Hepatocyte (in vitro differentiated cells): Measurements from ENCODE around the gene VWF. TPM values are rescaled to one million over a fixed set of nuclear protein-coding genes. Genes with fewer than 3 reads are reported as not detected.
A peak's percentile ranks its signal among the peaks of the same experiment; 100 is the strongest.

ENCODE experiments used
- DNase-seq: peaks from one replicate; pipeline ENCODE4 v3.0.0-alpha.2; 2016; ENCODE audit warnings: low spot score
- H2AFZ ChIP-seq: fragments of 200-600 bp; sonication (generic); 2 replicates; pipeline ENCODE4 v1.6.0; 2016; ENCODE audit warnings: antibody characterized with exemption, mild to moderate bottlenecking
- H3K27ac ChIP-seq: fragments of 200-600 bp; sonication (generic); 2 replicates; pipeline ENCODE4 v1.5.1; 2016; ENCODE audit warnings: mild to moderate bottlenecking
- H3K27me3 ChIP-seq: fragments of 200-600 bp; sonication (generic); 2 replicates; pipeline ENCODE4 v1.6.1; 2016
- H3K36me3 ChIP-seq: fragments of 200-600 bp; sonication (generic); replicated peaks from 2 replicates; pipeline ENCODE4 v1.5.1; 2016; ENCODE audit warnings: low read depth; ENCODE audit not compliant: insufficient read depth
- H3K4me1 ChIP-seq: fragments of 200-600 bp; sonication (generic); 2 replicates; pipeline ENCODE4 v1.5.1; 2016; ENCODE audit warnings: mild to moderate bottlenecking, moderate library complexity; ENCODE audit not compliant: insufficient read depth
- H3K4me2 ChIP-seq: fragments of 200-600 bp; sonication (generic); 2 replicates; pipeline ENCODE4 v1.6.0; 2016
- H3K4me3 ChIP-seq: fragments of 200-600 bp; sonication (generic); 2 replicates; pipeline ENCODE4 v1.5.1; 2016; ENCODE audit warnings: mild to moderate bottlenecking
- H3K79me2 ChIP-seq: fragments of 200-600 bp; sonication (generic); 2 replicates; pipeline ENCODE4 v1.6.0; 2017; ENCODE audit warnings: mild to moderate bottlenecking
- H3K9me2 ChIP-seq: fragments of 200-600 bp; sonication (generic); replicated peaks from 2 replicates; pipeline ENCODE4 v1.6.0; 2017; ENCODE audit warnings: mild to moderate bottlenecking; ENCODE audit not compliant: insufficient read depth
- H3K9me3 ChIP-seq: fragments of 200-600 bp; sonication (generic); 2 replicates; pipeline ENCODE4 v1.5.1; 2016; ENCODE audit warnings: low read depth, mild to moderate bottlenecking
- H4K20me1 ChIP-seq: fragments of 200-600 bp; sonication (generic); 2 replicates; pipeline ENCODE4 v1.6.0; 2016; ENCODE audit warnings: mild to moderate bottlenecking; ENCODE audit not compliant: insufficient read depth, poor library complexity, severe bottlenecking
- EZH2 ChIP-seq: fragments of 200-600 bp; sonication (generic); IDR thresholded peaks from 2 replicates; pipeline ENCODE4 v1.6.1; 2016; ENCODE audit warnings: antibody characterized with exemption, mild to moderate bottlenecking, borderline replicate concordance
- EZH2phosphoT487 ChIP-seq: fragments of 200-600 bp; sonication (generic); IDR thresholded peaks from one replicate; pipeline ENCODE4 v1.6.1; 2018; ENCODE audit warnings: antibody characterized with exemption, mild to moderate bottlenecking, low read depth, moderate library complexity; ENCODE audit not compliant: unreplicated experiment, severe bottlenecking
- WGBS: methylation state at CpG from one replicate; pipeline ENCODE4 v1.1.6; 2016; ENCODE audit warnings: low lambda C conversion rate; ENCODE audit errors: missing lambda C conversion rate; 5-methylcytosine and 5-hydroxymethylcytosine counted together
- polyA plus RNA-seq: library from polyadenylated mRNA; unstranded; fragments of >200 nt; fragmentation: Nextera tagmentation; extraction: Ambion mirVana; gene quantifications from 2 replicates; pipeline ENCODE4 v1.2.1, GENCODE V29; 2016
- total RNA-seq: library from RNA; depleted of rRNA; stranded (reverse); fragments of >200 nt; gene quantifications from 2 replicates; pipeline ENCODE4 v1.2.3, GENCODE V29; 2014
- TF ChIP-seq, protein P1 (sequence below): fragments of 200-600 bp; sonication (generic); IDR thresholded peaks from 2 replicates; pipeline ENCODE4 v1.5.1; 2016; ENCODE audit warnings: antibody characterized with exemption, mild to moderate bottlenecking; ENCODE audit not compliant: poor library complexity

Gene VWF
- total and polyA plus RNA-seq, 2 experiments from 2014 or later, result 0.20 to 0.77 TPM

DNA sequence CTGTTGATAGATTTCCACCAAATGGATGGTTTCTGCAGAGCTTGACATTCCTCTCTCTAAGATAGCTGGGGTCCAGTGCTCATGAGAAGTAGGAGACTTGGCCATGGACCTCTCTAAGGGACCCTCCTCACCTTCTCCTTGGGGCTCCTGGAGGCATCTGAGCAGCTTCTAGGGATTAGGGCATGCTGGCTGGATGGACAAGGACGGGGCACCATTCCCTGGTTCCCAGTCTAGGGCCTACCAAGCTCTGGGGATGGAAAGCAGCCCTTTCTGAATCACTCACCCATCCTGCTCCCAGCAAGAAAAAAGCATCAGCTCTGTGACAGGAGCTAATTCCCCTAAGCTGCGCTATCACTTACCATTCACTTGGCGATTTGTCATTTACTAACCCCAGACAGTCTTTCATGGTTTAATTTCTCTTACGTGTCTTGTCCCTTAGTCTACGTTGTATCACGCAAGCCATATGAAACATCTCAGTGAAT, 39.5 kb downstream of the VWF start:
- Histone ChIP-seq H3K4me2 (peak overlapping the region; percentile 2), H2AFZ (no peak overlapping the region), H3K27me3 (no peaks in the 10 kb centered on the region), H3K4me3 (no peak overlapping the region), H3K9me2 (no peaks in the 10 kb centered on the region), H4K20me1 (no peaks in the 10 kb centered on the region), H3K4me1 (peaks cover 28% of the 10 kb centered on the region), H3K36me3 (no peaks in the 10 kb centered on the region), H3K9me3 (no peaks in the 10 kb centered on the region), H3K79me2 (no peaks in the 10 kb centered on the region), H3K27ac (peak overlapping the region; percentile 79)
- WGBS, result 86% methylated on average over 6 of the region's 6 CpGs
- no peak for DNase-seq
- TF ChIP-seq EZH2 (no peak), EZH2phosphoT487 (no peak)
- TF ChIP-seq, protein P1, sequence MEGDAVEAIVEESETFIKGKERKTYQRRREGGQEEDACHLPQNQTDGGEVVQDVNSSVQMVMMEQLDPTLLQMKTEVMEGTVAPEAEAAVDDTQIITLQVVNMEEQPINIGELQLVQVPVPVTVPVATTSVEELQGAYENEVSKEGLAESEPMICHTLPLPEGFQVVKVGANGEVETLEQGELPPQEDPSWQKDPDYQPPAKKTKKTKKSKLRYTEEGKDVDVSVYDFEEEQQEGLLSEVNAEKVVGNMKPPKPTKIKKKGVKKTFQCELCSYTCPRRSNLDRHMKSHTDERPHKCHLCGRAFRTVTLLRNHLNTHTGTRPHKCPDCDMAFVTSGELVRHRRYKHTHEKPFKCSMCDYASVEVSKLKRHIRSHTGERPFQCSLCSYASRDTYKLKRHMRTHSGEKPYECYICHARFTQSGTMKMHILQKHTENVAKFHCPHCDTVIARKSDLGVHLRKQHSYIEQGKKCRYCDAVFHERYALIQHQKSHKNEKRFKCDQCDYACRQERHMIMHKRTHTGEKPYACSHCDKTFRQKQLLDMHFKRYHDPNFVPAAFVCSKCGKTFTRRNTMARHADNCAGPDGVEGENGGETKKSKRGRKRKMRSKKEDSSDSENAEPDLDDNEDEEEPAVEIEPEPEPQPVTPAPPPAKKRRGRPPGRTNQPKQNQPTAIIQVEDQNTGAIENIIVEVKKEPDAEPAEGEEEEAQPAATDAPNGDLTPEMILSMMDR, result no peak

DNA sequence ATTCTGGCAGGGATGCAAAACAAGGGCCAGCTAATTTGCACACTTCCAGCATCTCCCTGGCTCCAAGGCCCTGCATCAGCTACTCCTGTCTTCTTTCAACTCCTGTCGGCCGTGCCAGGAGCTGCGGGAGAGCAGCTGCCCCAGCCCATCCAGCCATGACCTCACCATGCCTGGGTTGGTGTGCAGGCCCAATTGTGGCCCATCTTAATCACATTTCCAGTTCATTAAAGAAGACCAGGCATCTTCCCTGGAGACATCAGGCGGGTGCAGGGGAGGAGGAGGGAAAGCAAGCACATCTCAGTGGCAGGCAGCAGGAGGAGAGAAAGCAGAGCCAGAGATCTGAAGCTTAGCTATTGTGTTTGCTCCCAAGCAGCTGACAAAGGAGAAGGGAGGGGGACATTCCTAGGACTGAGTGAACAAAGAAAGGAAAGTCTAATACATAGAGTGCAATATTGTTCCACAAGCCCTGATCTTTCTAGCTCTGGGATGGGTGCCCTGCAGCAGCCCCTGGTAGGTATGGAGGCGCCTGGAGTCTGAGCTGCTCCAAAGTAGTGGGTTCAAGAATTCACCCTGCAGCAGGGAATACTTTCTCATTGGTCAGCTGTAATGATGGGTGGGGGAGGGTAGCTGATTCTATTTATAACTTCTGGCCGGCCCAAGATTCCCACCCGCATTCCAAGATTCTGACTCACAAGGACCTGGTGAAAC, 40.1 kb downstream of the VWF start:
- no peaks in the 10 kb centered on the region for H3K9me3 ChIP-seq
- H3K27ac ChIP-seq, result peak overlapping the region; percentile 79
- 36% methylated on average over 7 of the region's 7 CpGs for WGBS
- TF ChIP-seq EZH2phosphoT487 (no peak), EZH2 (no peak)
- TF ChIP-seq, protein P1, result no peak
- H3K4me3 ChIP-seq, result no peak overlapping the region
- H3K36me3 ChIP-seq, result no peaks in the 10 kb centered on the region
- H4K20me1 ChIP-seq, result no peaks in the 10 kb centered on the region
- H3K9me2 ChIP-seq, result no peaks in the 10 kb centered on the region
- peak; percentile 81 for DNase-seq
- no peaks in the 10 kb centered on the region for H3K27me3 ChIP-seq
- no peak overlapping the region for H2AFZ ChIP-seq
- no peaks in the 10 kb centered on the region for H3K79me2 ChIP-seq
- peaks cover 24% of the 10 kb centered on the region for H3K4me1 ChIP-seq
- peak overlapping the region; percentile 26 for H3K4me2 ChIP-seq

DNA sequence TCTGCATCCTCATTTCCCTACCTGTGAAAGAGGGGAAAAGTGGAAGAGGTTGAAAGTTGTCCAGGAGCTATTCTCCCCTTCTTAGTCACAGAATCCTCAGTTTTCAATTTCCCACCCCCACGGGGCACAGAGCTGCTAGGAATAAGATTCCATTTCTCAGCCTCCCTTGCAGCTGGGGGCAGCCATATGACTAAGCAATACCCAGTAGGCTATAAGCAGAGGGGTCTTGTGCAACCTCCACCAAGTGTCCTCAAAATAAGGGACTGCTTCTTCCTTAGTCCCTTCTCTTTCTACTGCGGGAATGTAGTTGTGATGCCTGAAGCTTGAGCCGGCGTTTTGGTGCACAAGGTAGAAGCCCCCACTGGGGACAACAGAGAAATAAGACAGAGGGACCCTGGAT, 40.9 kb downstream of the VWF start:
- H3K9me3 ChIP-seq, result no peaks in the 10 kb centered on the region
- TF ChIP-seq, protein P1, result no peak
- TF ChIP-seq EZH2phosphoT487 (no peak), EZH2 (no peak)
- H3K4me3 ChIP-seq, result no peak overlapping the region
- no peaks in the 10 kb centered on the region for H3K79me2 ChIP-seq
- no peak overlapping the region for H3K4me2 ChIP-seq
- H3K27ac ChIP-seq, result peak overlapping the region; percentile 79
- no peaks in the 10 kb centered on the region for H4K20me1 ChIP-seq
- H3K27me3 ChIP-seq, result no peaks in the 10 kb centered on the region
- H3K9me2 ChIP-seq, result no peaks in the 10 kb centered on the region
- DNase-seq, result no peak
- H3K4me1 ChIP-seq, result peaks cover 20% of the 10 kb centered on the region
- WGBS, result 72% methylated on average over 4 of the region's 4 CpGs
- H2AFZ ChIP-seq, result no peak overlapping the region
- no peaks in the 10 kb centered on the region for H3K36me3 ChIP-seq
